ENCODE data around the gene SLAMF7.
A peak's percentile ranks its signal among the peaks of the same experiment; 100 is the strongest.
"Not testable (repeated sequence)": the region's sequence is repeated elsewhere in the genome, so short reads cannot be mapped to it uniquely, and the experiment has no call there.

SLAMF7 gene

GRCh38 chr1:160721473-160721872 lies 17.6 kb upstream of the SLAMF7 start:
- DNase-seq: no peak

DNA sequence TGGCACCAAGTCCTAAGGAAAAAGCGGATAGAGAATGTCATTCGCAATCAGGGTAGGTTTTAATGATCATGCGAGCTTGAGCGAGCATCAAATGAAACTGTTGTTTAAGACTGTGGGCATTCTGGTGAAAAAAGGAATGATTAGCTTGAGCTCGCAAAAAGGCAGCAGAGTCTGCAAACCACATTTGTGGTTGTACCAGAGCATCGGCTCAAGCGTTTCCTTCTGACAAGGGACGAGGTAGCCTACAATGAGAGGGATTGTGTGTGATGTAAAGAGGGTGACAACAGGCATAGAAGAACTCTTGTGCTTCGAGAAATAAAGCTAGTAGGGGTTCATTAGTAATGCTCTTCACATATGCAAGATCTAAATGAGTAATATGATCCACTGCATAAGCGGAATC lies 16.3 kb upstream of the SLAMF7 start:
- DNase-seq: no peak

GRCh38 chr1:160723332-160723731 lies 15.7 kb upstream of the SLAMF7 start:
- DNase-seq: no peak

- DNase-seq: no peak
Measured at GRCh38 chr1:160724465-160725242, 14.4 kb upstream of the SLAMF7 start.

DNA sequence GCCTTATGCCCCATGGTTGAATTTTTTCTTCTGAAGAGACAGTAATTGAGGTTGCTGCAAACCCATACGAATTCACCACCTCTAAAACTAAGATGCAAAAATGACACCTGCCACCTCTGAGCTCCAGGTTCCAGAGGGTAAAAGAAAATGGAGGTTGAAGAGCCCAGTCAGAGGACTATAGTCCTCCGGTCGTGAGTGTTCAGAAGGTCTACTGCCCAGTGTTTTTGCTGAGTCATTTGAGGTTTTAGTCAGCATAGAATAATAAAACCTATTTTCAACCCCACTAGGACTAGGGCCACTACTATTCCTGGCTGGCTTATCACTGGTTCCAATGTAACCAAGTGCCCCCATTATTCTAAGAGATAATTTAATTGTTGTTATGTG lies 12.9 kb upstream of the SLAMF7 start:
- no peak for DNase-seq

DNA sequence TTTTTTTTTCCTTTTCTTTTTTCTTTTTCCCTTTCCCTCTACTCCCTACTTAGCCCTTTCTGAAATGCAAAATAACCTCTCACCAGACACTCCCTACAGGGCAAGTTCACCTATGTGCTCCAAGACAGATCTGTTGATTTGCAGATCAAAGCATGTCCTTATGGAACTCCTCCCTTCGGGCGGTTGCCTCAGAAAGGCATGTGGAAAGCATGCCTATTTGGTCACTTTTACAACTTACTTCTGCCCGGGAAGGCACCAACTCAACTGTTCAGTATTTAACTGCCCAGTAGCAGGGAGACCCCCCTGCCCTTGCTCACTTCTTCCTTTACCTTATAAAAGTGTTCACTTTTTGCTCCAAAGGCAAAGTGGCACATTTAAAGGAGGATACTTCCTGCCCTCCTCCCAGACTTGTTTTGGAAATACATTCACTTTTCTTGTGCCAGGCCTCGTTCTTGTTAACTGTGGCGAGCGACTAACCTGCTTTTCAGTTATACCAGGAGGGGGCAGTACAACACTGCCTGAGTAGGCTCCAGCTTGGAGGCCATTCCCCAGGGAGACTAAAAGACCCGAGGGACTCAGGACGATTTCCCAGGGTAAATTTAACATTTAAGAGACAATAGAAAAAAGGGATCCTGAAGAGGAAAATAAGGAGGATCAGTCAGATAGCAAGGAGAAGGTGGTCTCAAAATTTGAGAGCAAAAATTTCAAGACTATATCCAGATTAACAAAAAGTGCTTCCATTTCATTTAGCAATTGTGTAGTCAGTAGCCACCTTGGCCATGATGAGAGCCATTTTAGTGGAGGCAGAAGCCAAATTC lies 12.3 kb upstream of the SLAMF7 start:
- peak; percentile 44 for DNase-seq

GRCh38 chr1:160727316-160727640 lies 11.8 kb upstream of the SLAMF7 start:
- DNase-seq: no peak

- not testable (repeated sequence) for DNase-seq
Measured at GRCh38 chr1:160731564-160731963, 7.5 kb upstream of the SLAMF7 start.

DNA sequence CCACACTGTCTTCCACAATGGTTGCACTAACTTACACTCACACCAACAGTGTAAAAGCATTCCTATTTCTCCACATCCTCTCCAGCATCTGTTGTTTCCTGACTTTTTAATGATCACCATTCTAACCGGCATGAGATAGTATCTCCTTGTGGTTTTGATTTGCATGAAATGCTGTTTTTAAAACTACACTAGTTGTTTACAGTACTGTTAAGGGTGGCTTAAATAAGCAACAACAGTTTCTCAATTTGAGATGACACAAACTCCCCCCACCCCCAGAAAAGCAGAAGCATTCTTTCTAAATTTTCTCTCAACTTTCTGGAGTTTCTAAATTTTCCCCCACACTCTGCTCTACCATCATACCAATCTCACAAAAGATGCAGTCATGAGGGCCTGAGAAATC lies 7.1 kb upstream of the SLAMF7 start:
- DNase-seq: no peak

DNA sequence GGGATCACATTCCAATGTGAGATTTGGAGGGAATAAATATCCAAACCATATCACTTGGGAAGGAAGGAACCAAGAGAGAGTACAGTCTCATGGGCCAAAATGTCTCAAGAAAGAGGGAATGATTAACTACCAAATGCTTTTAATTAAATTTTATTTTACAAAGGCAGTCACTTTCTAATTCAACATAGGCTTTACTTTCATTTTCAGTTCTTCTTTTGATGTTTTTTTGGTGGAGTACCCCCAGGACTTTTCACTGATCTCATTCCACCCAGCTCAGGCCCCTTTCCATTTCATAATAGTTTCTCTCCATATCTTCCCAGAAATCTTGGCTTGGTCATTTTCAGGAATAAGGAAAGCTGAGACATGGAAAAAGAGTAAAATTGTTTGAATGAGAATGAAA lies 5.1 kb upstream of the SLAMF7 start:
- DNase-seq: no peak

GRCh38 chr1:160734301-160734700 lies 4.7 kb upstream of the SLAMF7 start:
- no peak for DNase-seq

- DNase-seq: no peak
Measured at GRCh38 chr1:160738271-160738670, 776 bp upstream of the SLAMF7 start.

GRCh38 chr1:160740133-160740688 lies 1.2 kb downstream of the SLAMF7 start:
- no peak for DNase-seq

DNA sequence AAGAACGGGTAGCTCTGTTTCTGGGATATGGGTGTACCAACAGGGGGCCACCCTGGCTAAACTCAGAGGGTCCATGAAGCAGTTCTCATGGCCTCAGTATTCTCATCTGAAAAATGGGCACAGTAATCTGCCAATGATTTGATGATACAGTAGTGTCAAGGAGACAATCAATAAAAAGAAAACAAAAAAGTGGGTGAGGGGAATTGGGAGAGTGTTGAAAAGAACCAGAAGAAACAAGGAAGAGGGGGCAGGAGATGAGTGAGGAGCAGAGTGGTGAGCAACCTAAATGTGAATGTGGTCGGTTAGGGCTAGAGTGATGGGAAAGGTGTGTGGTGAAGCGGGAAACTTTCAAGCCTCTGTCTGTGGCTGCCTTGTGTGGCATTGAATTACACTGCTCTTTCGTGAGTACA lies 2.0 kb downstream of the SLAMF7 start:
- no peak for DNase-seq

DNA sequence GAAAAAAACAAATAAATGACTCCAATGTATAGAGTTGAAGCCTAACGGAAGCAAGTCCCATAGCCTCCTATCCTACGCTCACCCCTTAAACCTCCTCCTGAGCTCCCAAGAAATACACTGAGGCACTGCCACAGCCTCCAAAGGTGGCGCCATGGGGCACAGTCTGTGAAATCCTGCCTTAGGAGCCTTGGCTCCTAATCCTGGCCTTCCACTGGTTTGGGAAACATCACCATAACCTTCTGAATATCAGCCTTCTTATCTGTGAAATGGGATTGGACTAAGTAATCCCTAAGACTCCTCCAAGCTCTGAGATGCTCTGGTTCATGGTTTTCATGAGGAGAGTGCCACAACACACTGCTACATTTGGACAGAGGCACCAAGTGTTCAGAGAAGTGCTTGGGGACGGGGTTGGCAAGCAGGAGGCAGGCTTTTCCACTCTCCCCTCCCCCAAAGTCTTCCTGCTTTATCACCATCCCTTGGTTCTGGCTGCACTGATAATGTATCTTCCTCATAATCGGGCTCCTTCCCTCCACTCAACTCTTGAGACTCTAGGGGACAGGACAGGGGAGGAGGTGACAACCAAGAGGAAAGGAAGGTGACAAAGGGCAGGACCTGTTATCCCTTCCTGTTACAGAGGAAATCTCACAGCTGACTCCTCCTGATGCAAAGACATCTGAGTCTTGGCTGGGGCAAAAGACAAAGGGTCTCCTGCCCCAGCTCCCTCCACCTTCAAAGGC lies 2.7 kb downstream of the SLAMF7 start:
- no peak for DNase-seq

- no peak for DNase-seq
Measured at GRCh38 chr1:160742428-160743127, 3.5 kb downstream of the SLAMF7 start.

GRCh38 chr1:160743266-160743665 lies 4.2 kb downstream of the SLAMF7 start:
- no peak for DNase-seq

- DNase-seq: no peak
Measured at GRCh38 chr1:160744199-160744851, 5.3 kb downstream of the SLAMF7 start.

DNA sequence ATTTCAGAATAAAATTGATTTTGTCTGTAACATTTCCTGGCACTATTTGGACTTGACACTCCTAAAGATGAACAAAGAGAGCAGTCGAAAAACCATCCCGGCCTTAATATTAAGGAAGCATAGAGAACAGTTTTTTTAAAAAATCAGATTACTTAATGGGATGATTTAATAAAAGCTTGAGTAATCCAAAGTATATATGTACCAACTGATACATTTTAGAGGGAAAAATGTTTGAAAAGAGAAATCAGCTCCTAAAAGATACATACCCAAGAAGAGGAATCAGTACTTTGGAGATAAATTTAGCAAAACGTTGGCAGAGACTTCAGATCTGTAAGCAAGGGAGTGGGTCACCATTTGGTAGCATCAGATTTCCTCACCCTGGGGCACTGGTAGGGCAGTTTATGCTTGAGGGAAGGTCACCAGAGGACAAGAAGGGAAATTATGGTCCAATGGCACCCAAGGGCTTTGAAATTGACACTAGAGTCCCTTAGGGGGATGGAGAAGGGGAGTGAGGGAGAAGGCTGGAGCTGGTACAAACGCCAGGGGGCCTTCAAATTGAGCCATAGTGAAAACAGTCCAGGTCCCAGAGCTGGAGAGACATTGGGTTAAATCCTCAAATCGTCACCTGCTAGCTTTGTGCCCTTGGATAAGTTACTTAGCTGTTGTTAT lies 5.9 kb downstream of the SLAMF7 start:
- DNase-seq: no peak

GRCh38 chr1:160745551-160745950 lies 6.5 kb downstream of the SLAMF7 start:
- no peak for DNase-seq

DNA sequence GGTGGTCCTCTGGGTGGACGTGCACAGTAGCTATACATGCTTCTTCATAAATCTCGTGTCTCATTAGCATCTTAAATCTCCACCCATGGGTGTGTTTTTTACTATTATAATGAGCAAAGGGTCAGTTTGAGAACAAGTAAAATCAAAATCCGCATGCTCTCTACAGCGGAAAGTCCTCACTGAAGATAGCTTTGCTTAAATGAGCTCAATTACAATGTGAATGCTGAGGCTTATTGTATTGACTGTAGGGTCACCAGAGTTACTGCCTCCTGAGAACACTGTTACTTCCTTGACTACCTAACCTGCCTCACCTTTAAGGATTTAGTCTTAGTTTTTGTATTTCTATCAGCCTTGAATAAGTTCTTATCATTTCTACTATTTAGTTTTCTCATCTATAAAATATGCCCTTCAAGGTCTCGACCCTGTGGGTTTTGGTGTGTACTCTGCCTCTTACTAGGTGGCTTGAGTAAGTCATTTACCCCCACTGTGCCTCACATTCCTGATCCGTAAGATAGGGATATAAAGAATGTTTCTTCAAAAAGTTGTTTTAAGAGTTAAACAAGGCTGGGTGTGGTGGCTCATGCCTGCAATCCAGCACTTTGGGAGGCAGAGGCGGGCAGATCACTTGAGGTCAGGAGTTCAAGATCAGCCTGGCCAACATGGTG lies 7.9 kb downstream of the SLAMF7 start:
- DNase-seq: no peak
